Neural cell (in vitro differentiated cells): Measurements from ENCODE around the gene MUL1.
A peak's percentile ranks its signal among the peaks of the same experiment; 100 is the strongest.

Source experiments
- EP300 ChIP-seq: fragments of 450-650 bp; conservative IDR thresholded peaks from 2 replicates; pipeline ENCODE4 v1.6.1; 2014; ENCODE audit warnings: antibody characterized with exemption, mild to moderate bottlenecking, moderate library complexity; ENCODE audit not compliant: poor library complexity, severe bottlenecking
- POLR2AphosphoS5 ChIP-seq: IDR thresholded peaks from 2 replicates; pipeline ENCODE4 v1.6.1; 2012
- SMC3 ChIP-seq: fragments of 450-650 bp; conservative IDR thresholded peaks from 2 replicates; pipeline ENCODE4 v1.6.1; 2014; ENCODE audit warnings: antibody characterized with exemption, mild to moderate bottlenecking, moderate library complexity; ENCODE audit not compliant: poor library complexity
- TAF1 ChIP-seq: IDR thresholded peaks from 2 replicates; pipeline ENCODE4 v1.6.1; 2012; ENCODE audit warnings: low read depth
- TF ChIP-seq, protein P1 (sequence below): fragments of 450-650 bp; IDR thresholded peaks from 2 replicates; pipeline ENCODE4 v1.5.1; 2014; ENCODE audit warnings: antibody characterized with exemption, mild to moderate bottlenecking, moderate library complexity; ENCODE audit not compliant: poor library complexity, severe bottlenecking

DNA sequence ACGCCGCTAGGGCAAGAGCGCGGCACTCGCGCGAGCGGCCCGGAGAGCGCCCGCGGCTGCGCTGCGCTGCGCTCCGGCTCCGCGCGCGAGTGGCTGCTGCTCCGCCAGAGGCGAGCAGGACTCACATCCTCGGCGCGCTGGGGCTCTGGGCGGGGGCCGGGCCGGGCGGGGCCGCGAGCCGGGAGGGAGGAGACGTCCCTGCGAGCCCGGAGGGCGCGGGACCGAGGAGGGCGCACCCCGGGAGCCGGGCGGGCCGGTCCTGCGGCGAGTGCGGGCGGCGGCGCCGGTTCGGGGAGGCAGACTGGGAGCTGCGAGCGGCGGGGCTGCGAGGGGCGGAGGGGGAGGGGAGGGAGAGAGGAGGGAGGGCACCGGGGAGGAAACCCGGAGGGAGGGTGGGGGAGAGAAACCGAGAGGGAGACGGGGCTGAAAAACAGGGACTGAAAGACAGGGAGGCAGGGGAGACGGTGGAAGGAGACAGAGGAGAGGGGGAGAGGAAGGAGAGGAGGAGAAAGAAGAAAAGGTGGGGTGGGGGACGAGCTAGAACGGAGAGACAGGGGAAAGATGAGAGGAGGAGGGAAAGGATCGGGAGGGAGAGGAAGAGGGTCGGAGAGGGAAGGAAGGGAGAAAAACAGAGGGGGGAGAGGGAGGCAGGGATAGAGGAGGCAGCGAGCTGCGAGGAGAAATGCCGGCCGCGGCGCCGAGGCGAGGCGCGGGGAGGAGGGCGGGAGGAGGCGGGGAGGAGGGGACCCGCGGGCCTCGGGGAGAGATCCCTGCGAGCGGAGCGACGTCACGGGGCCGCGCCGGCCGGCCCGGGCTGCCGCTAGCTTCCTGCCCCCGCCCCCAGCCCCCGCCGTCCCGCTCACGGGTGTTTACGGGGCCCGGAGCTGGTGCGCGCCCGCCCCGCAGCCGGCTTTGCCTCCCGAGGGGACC, 22.2 kb downstream of the MUL1 start, which contains the start of gene CAMK2N1:
- TF ChIP-seq EP300, result no peak
- TF ChIP-seq, protein P1, sequence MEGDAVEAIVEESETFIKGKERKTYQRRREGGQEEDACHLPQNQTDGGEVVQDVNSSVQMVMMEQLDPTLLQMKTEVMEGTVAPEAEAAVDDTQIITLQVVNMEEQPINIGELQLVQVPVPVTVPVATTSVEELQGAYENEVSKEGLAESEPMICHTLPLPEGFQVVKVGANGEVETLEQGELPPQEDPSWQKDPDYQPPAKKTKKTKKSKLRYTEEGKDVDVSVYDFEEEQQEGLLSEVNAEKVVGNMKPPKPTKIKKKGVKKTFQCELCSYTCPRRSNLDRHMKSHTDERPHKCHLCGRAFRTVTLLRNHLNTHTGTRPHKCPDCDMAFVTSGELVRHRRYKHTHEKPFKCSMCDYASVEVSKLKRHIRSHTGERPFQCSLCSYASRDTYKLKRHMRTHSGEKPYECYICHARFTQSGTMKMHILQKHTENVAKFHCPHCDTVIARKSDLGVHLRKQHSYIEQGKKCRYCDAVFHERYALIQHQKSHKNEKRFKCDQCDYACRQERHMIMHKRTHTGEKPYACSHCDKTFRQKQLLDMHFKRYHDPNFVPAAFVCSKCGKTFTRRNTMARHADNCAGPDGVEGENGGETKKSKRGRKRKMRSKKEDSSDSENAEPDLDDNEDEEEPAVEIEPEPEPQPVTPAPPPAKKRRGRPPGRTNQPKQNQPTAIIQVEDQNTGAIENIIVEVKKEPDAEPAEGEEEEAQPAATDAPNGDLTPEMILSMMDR, result no peak
- TF ChIP-seq TAF1, result no peak
- TF ChIP-seq POLR2AphosphoS5, result peak; percentile 77
- TF ChIP-seq SMC3, result no peak
